ENCODE measurements around the gene CHD9. TPM values are rescaled to one million over a fixed set of nuclear protein-coding genes. Genes with fewer than 3 reads are reported as not detected.

Gene CHD9
- total RNA-seq, 1 donor from 2014 or later: 68.6 TPM

GRCh38 chr16:53084746-53085334 lies 30.0 kb downstream of the CHD9 start:
- Mint-ChIP-seq H3K4me1 (ENCODE audit: unreplicated experiment) (peaks cover 41% of the 10 kb centered on the region), H3K27me3 (no peaks in the 10 kb centered on the region), H3K4me3 (no peak overlapping the region), H3K9me3 (peaks cover 4% of the 10 kb centered on the region), H3K27ac (no peak overlapping the region), H3K36me3 (no peaks in the 10 kb centered on the region)
- TF ChIP-seq CTCF (conservative IDR thresholded peaks at IDR 0.05): no peak
- DNase-seq (ENCODE audit: extremely low spot score, unreplicated experiment): no peak

- Mint-ChIP-seq H3K27ac (peak overlapping the region; percentile 77), H3K27me3 (no peaks in the 10 kb centered on the region), H3K4me1 (ENCODE audit: unreplicated experiment) (peaks cover 40% of the 10 kb centered on the region), H3K4me3 (peak overlapping the region; percentile 22), H3K9me3 (peaks cover 4% of the 10 kb centered on the region), H3K36me3 (no peaks in the 10 kb centered on the region)
- no peak for TF ChIP-seq CTCF (conservative IDR thresholded peaks at IDR 0.05)
- DNase-seq (ENCODE audit: extremely low spot score, unreplicated experiment): no peak
These were observed 30.6 kb downstream of the CHD9 start for GRCh38 chr16:53085369-53085843.

DNA sequence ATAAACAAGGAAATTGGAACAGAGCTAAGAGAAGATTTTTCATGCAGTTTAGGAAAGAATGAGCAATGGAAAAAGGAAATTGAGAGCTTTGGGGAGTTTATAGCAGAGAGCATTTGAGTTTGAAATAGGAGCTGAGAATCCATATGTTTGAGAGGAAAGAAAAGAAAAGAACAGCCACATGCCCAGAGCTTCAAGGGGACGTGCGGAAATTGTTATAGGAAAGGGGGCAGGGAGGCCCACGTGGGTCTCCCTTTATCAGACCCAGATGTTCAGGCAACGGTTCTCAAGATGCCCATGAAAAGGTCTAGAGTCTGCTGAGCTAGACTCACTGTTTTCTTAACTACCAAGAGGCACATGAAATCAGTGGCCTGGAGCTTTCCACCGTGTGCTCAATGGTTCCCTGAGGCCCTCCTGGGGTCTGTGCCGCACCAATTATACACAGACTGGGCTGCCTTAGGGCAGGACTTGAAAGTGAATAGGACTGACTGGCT lies 31.2 kb downstream of the CHD9 start:
- H3K4me1 Mint-ChIP-seq (ENCODE audit: unreplicated experiment): peaks cover 40% of the 10 kb centered on the region
- no peak for DNase-seq (ENCODE audit: extremely low spot score, unreplicated experiment)
- no peak for TF ChIP-seq CTCF (conservative IDR thresholded peaks at IDR 0.05)

DNA sequence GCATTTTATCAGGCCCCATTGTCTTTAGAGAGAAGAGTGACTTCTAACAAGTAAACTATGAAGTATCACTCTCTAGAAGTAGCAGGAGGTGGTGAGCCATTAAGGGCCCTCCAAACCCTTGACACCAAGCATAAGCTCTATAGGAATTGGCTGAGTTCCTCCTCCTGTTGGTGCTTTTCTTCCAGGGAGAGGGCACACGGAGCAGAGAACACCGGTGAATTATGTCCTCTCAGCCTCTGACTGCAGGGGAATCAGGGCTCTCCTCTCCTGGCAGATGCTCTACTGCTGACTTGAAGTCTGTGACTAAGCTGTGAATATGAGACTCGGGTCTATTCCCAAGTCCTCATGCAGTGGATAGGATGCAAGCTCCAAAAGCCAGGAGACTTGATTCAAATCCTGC lies 32.3 kb downstream of the CHD9 start:
- Mint-ChIP-seq H3K9me3 (no peaks in the 10 kb centered on the region), H3K4me3 (no peak overlapping the region), H3K4me1 (ENCODE audit: unreplicated experiment) (peaks cover 47% of the 10 kb centered on the region), H3K27ac (no peak overlapping the region), H3K36me3 (no peaks in the 10 kb centered on the region), H3K27me3 (no peaks in the 10 kb centered on the region)
- TF ChIP-seq CTCF (conservative IDR thresholded peaks at IDR 0.05): no peak
- no peak for DNase-seq (ENCODE audit: extremely low spot score, unreplicated experiment)

More for the DNA sequence above, 31.2 kb downstream of the CHD9 start:
- Mint-ChIP-seq H3K27me3 (no peaks in the 10 kb centered on the region), H3K27ac (peak overlapping the region; percentile 77), H3K4me3 (peak overlapping the region; percentile 22), H3K9me3 (peaks cover 2% of the 10 kb centered on the region), H3K36me3 (no peaks in the 10 kb centered on the region)

- H3K27me3 Mint-ChIP-seq: no peaks in the 10 kb centered on the region
- H3K36me3 Mint-ChIP-seq: no peaks in the 10 kb centered on the region
- no peak overlapping the region for H3K4me3 Mint-ChIP-seq
- no peak for TF ChIP-seq CTCF (conservative IDR thresholded peaks at IDR 0.05)
- H3K4me1 Mint-ChIP-seq (ENCODE audit: unreplicated experiment): peaks cover 40% of the 10 kb centered on the region
- H3K27ac Mint-ChIP-seq: peak overlapping the region; percentile 32
- no peaks in the 10 kb centered on the region for H3K9me3 Mint-ChIP-seq
- DNase-seq (ENCODE audit: extremely low spot score, unreplicated experiment): no peak
These were observed 34.9 kb downstream of the CHD9 start for GRCh38 chr16:53089434-53090285.

Data from type B pancreatic cell (in vitro differentiated cells).